ENCODE measurements around the gene ATP1A4.

GRCh38 chr1:160130939-160131338 is 20.5 kb upstream of the ATP1A4 start:
- TF ChIP-seq CTCF (IDR thresholded peaks at IDR 0.05), result no peak
- no peak for TF ChIP-seq REST (IDR thresholded peaks at IDR 0.05; ENCODE audit: insufficient read depth in 1 of 2, low read depth in 2 of 2, low read length in 1 of 2)
- TF ChIP-seq SIN3A (IDR thresholded peaks at IDR 0.05; ENCODE audit: borderline replicate concordance, insufficient read depth, low read depth, low read length), result no peak
- TF ChIP-seq POLR2AphosphoS5 (IDR thresholded peaks at IDR 0.05; ENCODE audit: low read depth, low read length), result no peak

Data from Panc1 (cell line).